ENCODE results near the gene RNF39. TPM values are rescaled to one million over a fixed set of nuclear protein-coding genes. Genes with fewer than 3 reads are reported as not detected.

RNF39 gene
- total RNA-seq, 1 donor: not detected

DNA sequence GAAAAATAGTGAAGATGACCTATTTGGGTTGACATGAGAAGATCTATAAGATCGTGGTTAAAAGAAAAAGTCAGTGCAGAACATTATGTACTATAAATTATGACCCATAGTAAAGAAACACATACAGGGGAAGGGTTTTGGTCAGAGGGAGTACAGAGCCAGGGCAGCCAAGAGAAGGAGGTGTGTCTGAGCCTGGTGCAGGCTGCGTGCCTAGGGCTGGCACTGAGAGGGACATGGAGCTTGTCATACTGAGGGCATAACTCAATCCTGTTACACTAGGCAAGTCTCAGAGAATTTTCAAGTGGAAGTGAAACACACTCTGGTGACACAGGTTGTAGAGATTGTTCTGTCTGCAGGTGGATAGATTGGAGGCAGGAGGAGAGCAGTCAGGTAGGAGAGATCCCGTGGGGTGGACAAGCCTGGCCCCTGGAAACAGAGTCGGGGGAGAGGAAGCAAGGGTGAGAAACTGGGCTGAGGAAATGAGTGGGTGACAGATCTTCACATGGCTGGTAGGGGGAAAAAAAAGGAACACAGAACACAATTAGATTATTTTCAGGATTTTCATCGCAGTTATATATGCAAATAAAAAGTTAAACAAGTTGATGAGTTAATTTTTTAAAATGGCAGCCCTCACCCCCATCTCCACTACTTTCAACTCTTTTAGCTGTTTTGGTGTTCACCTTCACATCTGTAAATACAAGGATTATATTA, 18.5 kb upstream of the RNF39 start:
- no peak for DNase-seq (ENCODE audit: low read depth)
- TF ChIP-seq, protein P1, sequence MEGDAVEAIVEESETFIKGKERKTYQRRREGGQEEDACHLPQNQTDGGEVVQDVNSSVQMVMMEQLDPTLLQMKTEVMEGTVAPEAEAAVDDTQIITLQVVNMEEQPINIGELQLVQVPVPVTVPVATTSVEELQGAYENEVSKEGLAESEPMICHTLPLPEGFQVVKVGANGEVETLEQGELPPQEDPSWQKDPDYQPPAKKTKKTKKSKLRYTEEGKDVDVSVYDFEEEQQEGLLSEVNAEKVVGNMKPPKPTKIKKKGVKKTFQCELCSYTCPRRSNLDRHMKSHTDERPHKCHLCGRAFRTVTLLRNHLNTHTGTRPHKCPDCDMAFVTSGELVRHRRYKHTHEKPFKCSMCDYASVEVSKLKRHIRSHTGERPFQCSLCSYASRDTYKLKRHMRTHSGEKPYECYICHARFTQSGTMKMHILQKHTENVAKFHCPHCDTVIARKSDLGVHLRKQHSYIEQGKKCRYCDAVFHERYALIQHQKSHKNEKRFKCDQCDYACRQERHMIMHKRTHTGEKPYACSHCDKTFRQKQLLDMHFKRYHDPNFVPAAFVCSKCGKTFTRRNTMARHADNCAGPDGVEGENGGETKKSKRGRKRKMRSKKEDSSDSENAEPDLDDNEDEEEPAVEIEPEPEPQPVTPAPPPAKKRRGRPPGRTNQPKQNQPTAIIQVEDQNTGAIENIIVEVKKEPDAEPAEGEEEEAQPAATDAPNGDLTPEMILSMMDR (IDR thresholded peaks at IDR 0.05; ENCODE audit: insufficient read depth, low read depth, low read length): no peak
- no peak overlapping the region for H3K4me3 ChIP-seq (ENCODE audit: low read depth, low read length)

DNA sequence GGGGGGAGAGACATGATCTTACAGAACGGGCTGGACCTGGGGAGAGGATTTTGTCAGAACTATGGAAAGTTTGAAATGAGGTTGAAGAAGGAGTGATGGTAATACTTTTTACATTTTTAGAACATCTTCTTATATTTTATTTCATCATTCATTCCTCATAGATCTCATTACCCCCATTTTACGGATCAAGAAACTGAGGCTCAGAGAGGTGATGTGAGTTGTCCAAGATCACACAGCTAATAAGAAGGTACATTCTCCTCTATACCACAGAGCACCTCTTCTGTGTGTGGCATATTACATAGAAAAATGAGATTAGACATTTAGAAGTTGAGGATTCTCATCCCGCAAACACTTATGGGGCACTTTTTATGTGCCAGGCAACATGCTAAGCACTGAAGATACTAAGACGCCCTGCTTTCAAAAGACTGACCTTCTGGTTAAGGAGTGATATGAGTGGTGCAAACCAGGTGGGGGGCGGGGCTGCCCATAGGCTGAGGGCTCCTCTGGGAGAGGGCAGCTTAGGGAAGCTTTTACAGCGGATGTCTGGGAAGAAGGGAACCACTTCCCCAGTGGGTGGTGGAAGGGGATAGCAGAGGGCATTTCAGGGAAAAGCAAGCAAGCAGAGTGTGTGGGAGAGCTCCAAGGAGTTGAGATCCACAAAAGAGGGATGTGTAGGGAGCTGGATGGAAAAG, 17.4 kb upstream of the RNF39 start:
- no peak for DNase-seq (ENCODE audit: low read depth)
- TF ChIP-seq, protein P1 (IDR thresholded peaks at IDR 0.05; ENCODE audit: insufficient read depth, low read depth, low read length): no peak
- H3K4me3 ChIP-seq (ENCODE audit: low read depth, low read length): no peak overlapping the region

DNA sequence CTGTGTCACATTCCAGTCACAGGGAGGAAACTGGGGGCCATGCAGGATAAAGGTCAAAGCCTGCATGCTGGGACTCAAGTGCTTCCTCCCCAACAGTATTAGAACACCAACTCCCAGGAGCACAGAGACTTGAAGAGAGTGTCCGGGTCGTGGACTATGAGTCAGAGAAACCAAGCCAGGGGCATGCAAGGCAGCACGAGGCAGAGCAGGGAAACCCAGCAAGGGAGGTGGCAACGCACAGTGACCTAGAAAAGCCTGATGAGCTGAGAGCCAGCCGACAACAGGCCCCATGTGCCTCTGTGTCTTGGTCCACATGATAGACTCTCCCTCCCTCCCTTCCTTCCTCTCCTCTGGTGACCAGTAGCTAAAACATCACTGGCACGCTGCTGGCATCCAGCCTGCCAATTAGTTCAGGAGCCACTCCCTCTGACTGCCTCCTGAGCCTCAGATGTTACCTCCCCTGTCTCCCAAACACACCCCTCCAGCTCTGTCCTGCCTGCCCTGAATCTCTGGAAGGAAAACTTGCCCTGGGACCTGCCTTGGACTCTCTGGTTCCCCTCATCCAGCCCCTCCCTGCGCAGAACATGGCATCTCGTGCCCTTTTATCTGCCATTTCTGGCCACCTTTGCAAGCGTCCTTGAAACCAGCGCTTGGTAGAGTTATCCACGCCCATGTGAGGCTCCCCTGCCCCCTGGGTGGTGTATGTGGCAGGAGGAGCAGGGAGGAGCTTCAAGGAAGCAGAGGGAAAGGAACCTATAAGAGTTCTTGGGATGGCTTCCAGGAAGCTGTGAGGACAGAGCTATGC, 16.2 kb upstream of the RNF39 start:
- TF ChIP-seq, protein P1 (IDR thresholded peaks at IDR 0.05; ENCODE audit: insufficient read depth, low read depth, low read length): no peak
- DNase-seq (ENCODE audit: low read depth): peak; percentile 42
- H3K4me3 ChIP-seq (ENCODE audit: low read depth, low read length): no peak overlapping the region

DNA sequence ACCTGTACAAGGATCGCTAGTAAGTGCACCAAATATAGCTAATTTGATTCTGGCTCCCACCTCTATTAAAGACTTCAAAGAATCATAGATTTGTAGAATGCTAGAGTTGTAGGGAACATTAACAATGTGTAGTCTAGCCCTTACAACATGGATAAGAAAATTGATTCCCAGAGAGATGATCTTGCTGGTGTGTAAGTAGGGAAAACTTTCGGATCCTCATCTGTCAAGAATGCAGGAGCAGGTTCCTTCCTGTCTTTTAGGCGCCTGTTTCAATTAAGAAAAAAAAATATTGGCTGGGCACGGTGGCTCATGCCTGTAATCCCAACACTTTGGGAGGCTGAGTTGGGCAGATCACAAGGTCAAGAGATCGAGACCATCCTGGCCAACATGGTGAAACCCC, 12.3 kb upstream of the RNF39 start:
- no peak for DNase-seq (ENCODE audit: low read depth)
- TF ChIP-seq, protein P1 (IDR thresholded peaks at IDR 0.05; ENCODE audit: insufficient read depth, low read depth, low read length): no peak

DNA sequence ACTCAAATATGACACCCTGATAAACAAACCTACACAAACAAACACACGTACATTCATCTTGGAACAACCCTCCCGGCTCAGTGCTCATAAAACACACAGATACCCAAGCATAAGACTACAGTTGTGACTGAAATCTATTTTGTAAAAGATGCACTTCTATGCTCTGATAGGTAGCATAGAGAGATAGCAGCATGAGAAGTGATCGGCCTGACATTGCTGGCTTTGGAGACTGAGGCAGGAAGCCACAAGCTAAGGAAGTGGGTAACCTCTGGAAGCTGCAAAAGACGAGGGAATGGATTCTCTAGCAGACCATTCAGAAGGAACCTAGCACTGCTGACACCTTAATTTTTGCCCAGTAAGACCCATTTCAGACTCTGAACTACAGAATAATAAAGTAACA, 1.6 kb upstream of the RNF39 start:
- no peak for DNase-seq (ENCODE audit: low read depth)
- H3K4me3 ChIP-seq (ENCODE audit: low read depth, low read length): no peak overlapping the region
- TF ChIP-seq, protein P1 (IDR thresholded peaks at IDR 0.05; ENCODE audit: insufficient read depth, low read depth, low read length): no peak

More for the DNA sequence above, 12.3 kb upstream of the RNF39 start:
- no peak overlapping the region for H3K4me3 ChIP-seq (ENCODE audit: low read depth, low read length)

DNA sequence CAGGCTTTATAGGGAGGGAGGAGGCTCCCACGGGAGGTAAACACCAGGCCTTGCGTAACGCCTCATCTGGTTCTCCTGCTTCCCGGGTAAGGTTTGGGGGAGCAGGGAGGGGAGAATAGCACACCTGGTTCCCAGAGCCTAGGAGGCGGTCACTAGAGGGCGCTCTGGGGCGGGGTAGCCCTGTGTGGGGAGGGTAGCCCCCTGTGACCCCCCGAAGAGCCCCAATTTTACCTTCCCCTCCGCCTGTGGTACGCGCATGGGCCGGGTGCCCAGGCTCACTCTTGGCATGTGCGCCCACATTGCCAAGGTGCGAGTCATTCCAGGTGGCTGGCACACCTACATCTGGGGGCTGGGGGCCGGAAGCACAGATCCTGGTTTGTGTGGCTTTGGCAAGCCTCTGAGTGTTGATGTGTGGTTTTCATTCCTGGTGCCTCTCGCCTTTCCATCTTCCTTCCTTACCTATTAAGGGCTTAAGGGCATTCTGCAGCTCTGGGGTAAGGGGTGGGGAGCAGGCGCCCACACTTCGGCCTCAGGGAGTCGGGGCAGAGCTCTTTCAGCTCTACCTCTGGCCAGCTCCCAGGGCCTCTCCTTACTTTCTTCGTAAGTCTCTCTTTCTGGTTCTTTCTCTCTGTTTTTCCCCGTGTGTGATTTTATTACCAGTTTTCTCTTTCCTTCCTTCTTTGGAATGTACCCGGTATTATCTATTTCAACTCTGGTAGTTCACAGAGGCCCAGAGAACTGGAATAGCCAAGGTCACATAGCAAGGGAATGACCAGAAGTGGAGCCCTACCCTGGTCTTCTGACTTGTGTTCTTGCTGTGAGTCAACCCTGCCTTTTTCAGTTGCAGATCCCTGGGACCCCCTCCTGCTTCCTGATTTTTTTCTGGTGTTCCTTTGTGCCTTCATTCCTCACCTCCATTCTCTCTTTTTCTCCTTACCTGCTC, 492 bp upstream of the RNF39 start:
- DNase-seq (ENCODE audit: low read depth): peak; percentile 23
- H3K4me3 ChIP-seq (ENCODE audit: low read depth, low read length): no peak overlapping the region

More for the DNA sequence above, 492 bp upstream of the RNF39 start:
- TF ChIP-seq, protein P1 (IDR thresholded peaks at IDR 0.05; ENCODE audit: insufficient read depth, low read depth, low read length): peak; percentile 35

All from fibroblast of villous mesenchyme (primary cell).